Osteocyte (in vitro differentiated cells): Measurements from ENCODE around the gene C1orf216. TPM values are rescaled to one million over a fixed set of nuclear protein-coding genes. Genes with fewer than 3 reads are reported as not detected.
"Not testable (repeated sequence)": the region's sequence is repeated elsewhere in the genome, so short reads cannot be mapped to it uniquely, and the experiment has no call there.

Experiments used
- DNase-seq: peaks from one replicate; pipeline ENCODE4 v3.0.0; 2021; ENCODE audit warnings: mixed read lengths; ENCODE audit not compliant: unreplicated experiment; ENCODE audit errors: extremely low spot score
- H3K27ac Mint-ChIP-seq: one replicate; pipeline ENCODE4 v1.8.0; 2021; ENCODE audit warnings: mild to moderate bottlenecking, mixed read lengths; ENCODE audit not compliant: unreplicated experiment
- H3K27me3 Mint-ChIP-seq: one replicate; pipeline ENCODE4 v1.8.0; 2021; ENCODE audit warnings: mixed read lengths; ENCODE audit not compliant: unreplicated experiment
- H3K36me3 Mint-ChIP-seq: one replicate; pipeline ENCODE4 v1.8.0; 2021; ENCODE audit warnings: mixed read lengths; ENCODE audit not compliant: unreplicated experiment
- H3K4me1 Mint-ChIP-seq: one replicate; pipeline ENCODE4 v1.8.0; 2021; ENCODE audit warnings: mixed read lengths; ENCODE audit not compliant: unreplicated experiment
- H3K4me3 Mint-ChIP-seq: one replicate; pipeline ENCODE4 v1.8.0; 2021; ENCODE audit warnings: mild to moderate bottlenecking, moderate library complexity, mixed read lengths; ENCODE audit not compliant: unreplicated experiment
- H3K9me3 Mint-ChIP-seq: one replicate; pipeline ENCODE4 v1.8.0; 2021; ENCODE audit warnings: mixed read lengths; ENCODE audit not compliant: unreplicated experiment
- total RNA-seq: library from RNA; stranded (reverse); gene quantifications from 2 replicates; pipeline ENCODE4 v1.2.1, GENCODE V29; 2021
- TF ChIP-seq, protein P1 (sequence below): fragments of 200-600 bp; sonication (generic); IDR thresholded peaks from 2 replicates; pipeline ENCODE4 v1.5.0; 2021; ENCODE audit warnings: antibody characterized with exemption, mild to moderate bottlenecking, moderate library complexity

C1orf216 gene
- total RNA-seq, 1 donor from 2014 or later, result 18.8 TPM

DNA sequence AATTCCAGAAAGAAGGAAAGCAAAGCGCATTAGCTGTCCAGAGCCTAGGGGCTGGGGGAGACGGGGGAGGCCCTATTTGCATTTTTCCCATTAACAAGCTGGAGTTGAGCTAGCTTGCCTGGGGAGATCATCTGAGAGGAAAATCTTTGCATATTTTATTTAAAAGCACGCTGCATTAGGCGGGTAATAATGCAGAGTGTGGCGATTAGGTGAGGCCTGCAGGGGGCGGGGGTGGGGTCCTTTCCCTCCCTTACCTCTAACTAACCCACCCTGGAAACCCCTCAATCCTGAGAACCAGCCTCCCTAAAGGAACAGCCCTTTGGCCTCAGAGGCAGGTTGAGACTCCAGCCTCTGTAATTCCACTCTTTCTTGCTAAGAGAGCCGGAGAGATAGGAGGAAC lies 16.2 kb downstream of the C1orf216 start:
- Mint-ChIP-seq H3K4me1 (peaks cover 6% of the 10 kb centered on the region), H3K36me3 (no peaks in the 10 kb centered on the region), H3K4me3 (no peak overlapping the region), H3K27ac (no peak overlapping the region), H3K9me3 (no peaks in the 10 kb centered on the region), H3K27me3 (peaks cover 72% of the 10 kb centered on the region)
- no peak for DNase-seq
- TF ChIP-seq, protein P1, sequence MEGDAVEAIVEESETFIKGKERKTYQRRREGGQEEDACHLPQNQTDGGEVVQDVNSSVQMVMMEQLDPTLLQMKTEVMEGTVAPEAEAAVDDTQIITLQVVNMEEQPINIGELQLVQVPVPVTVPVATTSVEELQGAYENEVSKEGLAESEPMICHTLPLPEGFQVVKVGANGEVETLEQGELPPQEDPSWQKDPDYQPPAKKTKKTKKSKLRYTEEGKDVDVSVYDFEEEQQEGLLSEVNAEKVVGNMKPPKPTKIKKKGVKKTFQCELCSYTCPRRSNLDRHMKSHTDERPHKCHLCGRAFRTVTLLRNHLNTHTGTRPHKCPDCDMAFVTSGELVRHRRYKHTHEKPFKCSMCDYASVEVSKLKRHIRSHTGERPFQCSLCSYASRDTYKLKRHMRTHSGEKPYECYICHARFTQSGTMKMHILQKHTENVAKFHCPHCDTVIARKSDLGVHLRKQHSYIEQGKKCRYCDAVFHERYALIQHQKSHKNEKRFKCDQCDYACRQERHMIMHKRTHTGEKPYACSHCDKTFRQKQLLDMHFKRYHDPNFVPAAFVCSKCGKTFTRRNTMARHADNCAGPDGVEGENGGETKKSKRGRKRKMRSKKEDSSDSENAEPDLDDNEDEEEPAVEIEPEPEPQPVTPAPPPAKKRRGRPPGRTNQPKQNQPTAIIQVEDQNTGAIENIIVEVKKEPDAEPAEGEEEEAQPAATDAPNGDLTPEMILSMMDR, result no peak

DNA sequence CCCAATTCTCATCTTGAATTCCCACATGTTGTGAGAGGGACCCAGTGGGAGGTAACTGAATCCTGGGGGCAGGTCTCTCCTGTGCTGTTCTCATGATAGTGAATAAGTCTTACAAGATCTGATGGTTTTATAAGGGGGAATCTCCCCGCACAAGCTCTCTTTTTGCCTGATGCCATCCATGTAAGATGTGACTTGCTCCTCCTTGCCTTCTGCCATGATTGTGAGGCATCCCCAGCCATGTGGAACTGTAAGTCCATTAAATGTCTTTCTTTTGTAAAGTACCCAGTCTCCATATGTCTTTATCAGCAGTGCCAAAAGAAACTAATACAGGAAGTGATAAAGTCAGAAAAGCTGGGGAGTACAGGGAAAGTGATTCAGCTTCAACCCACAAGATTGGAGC lies 19.5 kb downstream of the C1orf216 start:
- not testable (repeated sequence) for H3K4me1 Mint-ChIP-seq, H3K4me3 Mint-ChIP-seq, H3K36me3 Mint-ChIP-seq, H3K9me3 Mint-ChIP-seq, DNase-seq, H3K27ac Mint-ChIP-seq
- H3K27me3 Mint-ChIP-seq, result peaks cover 65% of the 10 kb centered on the region

DNA sequence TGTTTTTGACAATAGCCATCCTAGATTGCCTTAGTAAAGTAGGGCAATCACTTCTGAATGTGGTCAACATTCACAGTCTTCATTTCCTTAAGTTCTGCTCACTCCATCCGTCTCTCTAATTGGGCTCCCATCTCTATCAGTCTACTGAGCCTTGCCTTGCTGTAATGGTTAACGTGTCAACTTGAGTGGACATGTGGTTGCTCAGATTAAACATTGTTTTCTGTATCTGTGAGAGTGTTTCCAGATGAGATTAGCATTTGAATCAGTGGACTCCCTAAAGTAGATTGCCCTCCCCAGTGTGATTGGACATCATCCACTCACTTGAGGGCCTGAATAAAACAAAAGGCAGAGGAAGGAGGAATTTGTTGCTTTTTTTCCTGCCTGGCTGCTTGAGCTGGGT lies 26.4 kb downstream of the C1orf216 start:
- Mint-ChIP-seq H3K4me3 (no peak overlapping the region), H3K27me3 (peaks cover 51% of the 10 kb centered on the region), H3K9me3 (no peaks in the 10 kb centered on the region), H3K27ac (no peak overlapping the region), H3K4me1 (no peaks in the 10 kb centered on the region), H3K36me3 (no peaks in the 10 kb centered on the region)
- DNase-seq, result no peak
- TF ChIP-seq, protein P1, result no peak

DNA sequence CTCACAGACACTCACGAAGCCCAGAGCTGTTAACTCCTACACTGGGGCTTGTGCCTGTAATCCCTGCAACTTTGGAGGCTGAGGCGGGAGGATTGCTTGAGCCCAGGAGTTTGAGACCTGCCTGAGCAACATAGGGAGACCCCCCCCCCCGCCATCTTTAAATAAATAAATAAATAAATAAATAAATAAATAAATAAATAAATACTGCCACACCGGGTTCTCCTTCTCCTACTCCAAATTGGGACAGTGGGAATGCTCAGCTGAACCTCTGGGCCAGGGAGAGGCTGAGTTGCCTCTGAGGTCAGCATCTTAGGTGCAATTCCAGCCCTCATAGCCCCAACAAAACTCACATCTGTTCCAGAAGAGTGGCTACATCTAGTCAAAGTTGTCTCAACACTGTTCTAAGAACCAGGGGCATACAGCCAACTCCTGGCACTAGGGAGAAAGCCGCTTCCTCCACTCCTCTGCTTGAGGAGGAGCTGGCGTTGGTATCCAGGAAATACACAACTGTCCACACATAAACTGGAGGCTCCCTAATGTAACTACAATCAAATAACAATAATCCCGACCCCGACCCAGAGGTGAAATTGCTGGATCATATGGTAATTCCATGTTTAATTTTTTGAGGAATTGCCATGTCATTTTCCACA lies 27.0 kb downstream of the C1orf216 start:
- DNase-seq, result no peak
- no peak overlapping the region for H3K27ac Mint-ChIP-seq
- H3K4me3 Mint-ChIP-seq, result no peak overlapping the region
- TF ChIP-seq, protein P1, result no peak
- no peaks in the 10 kb centered on the region for H3K9me3 Mint-ChIP-seq
- H3K4me1 Mint-ChIP-seq, result no peaks in the 10 kb centered on the region
- H3K27me3 Mint-ChIP-seq, result peaks cover 56% of the 10 kb centered on the region
- H3K36me3 Mint-ChIP-seq, result no peaks in the 10 kb centered on the region

DNA sequence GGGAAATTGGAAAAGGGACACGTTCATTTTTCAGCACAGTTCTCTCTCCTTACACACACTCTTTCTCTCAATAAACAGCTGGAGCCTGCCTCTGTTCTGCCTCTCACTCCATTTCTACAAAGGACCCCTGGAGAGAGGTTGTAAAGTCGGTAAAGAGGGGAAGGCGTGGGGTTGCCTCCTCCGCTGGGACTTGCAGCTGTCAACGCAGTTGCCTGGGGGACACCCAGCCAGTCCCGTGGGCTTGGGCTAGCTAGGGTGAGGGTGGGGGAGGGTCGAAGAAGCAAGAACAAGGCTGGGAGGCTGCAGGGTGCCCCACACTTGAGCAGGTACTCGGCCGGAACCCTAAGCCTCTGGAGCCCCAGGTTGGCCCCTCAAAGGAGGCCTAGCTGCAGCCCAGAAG lies 27.6 kb downstream of the C1orf216 start:
- TF ChIP-seq, protein P1, result no peak
- Mint-ChIP-seq H3K9me3 (no peaks in the 10 kb centered on the region), H3K27ac (no peak overlapping the region), H3K4me1 (no peaks in the 10 kb centered on the region), H3K27me3 (peaks cover 58% of the 10 kb centered on the region), H3K4me3 (no peak overlapping the region), H3K36me3 (no peaks in the 10 kb centered on the region)
- no peak for DNase-seq

DNA sequence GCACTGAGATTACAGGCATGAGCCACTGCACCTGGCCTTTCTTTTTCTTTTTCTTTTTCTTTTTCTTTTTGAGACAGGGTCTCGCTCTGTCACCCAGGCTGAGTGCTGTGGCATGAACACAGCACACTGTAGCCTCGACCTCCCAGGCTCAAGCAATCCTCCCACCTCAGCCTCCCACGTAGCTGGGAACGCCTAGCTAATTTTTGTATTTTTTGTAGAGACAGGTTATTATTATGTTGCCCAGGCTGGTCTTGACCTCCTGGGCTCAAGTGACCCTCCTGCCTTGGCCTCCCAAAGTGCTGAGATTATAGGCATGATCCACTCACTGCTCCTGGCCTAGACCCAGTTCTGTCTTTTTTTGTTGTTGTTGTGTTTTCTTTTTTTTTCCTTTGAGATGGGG lies 28.6 kb downstream of the C1orf216 start:
- peaks cover 57% of the 10 kb centered on the region for H3K27me3 Mint-ChIP-seq
- not testable (repeated sequence) for H3K36me3 Mint-ChIP-seq, H3K4me1 Mint-ChIP-seq, H3K4me3 Mint-ChIP-seq, H3K9me3 Mint-ChIP-seq, H3K27ac Mint-ChIP-seq, DNase-seq
